Kidney glomerular epithelial cell (primary cell): ENCODE results near the gene KRT8.
A peak's percentile ranks its signal among the peaks of the same experiment; 100 is the strongest.
"Not testable (repeated sequence)": the region's sequence is repeated elsewhere in the genome, so short reads cannot be mapped to it uniquely, and the experiment has no call there.

Experiments
- DNase-seq: peaks from one replicate; lab custom pipeline; 2025; lab: John Stamatoyannopoulos, UW

KRT8 gene

DNA sequence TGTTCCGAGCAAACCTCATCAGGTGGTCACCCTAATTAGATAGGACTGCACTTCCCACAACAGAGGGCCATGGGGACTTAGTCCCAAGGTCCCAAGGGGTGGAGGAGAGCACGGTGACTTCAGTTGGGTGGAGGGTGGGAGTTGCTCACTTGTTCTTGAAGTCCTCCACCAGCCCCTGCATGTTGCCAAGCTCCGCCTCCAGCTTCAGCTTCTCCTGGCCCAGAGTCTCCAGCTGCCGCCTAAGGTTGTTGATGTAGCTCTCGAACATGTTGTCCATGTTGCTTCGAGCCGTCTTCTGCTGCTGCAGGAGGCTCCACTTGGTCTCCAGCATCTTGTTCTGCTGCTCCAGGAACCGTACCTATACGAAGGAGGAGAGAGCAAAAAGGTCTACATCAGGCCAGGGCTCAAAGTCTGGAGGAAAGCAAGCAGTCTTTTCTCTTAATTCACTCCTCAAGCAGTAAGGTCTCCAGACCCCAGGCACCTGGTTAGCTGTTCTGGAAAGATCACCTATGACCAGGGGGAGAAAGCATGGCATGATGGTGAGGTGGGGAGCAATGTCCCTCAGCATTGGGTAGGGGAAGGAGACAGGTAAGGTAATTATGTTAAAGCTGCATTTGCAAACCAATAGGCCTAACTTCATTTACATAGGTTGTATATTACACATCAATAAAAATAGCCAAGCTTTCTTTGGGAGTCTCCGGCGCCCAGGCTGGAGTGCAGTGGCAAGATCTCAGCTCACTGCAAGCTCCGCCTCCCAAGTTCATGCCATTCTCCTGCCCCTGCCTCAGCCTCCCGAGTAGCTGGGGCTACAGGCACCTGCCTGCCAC, 2.9 kb downstream of the KRT8 start:
- no peak for DNase-seq

GRCh38 chr12:52900896-52901714, 3.8 kb downstream of the KRT8 start:
- no peak for DNase-seq

DNA sequence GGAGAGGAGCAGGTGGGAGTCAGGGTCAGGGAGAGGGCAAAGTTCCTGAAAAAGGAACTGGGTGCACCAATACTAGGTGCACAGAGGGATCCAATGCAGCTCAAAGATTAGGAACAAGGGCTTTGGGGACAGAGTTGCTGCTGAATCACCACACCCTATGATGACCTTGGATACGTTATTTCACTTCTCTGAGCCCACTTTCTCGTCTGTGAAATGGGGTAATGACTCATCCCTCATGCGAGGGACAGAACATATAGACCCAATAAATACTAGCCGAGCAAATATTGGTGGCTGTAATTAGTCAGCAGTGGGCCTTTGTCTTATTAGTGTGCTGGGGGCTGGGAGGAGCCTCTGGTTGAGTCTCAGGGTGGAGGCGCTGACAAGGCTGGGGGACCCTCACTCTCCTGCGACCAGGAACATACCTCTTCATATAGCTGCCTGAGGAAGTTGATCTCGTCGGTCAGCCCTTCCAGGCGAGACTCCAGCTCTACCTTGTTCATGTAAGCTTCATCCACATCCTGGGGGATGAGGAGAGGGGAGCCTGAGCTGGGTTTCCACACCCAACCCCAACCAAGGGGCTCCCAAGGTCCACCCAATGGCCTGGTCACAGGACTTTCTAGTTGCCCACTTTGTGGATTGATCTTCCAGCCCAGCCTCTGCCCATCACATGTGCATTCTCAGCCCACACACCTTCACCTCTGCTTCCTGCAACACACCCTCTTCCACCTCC, 4.5 kb downstream of the KRT8 start:
- DNase-seq, result no peak

DNA sequence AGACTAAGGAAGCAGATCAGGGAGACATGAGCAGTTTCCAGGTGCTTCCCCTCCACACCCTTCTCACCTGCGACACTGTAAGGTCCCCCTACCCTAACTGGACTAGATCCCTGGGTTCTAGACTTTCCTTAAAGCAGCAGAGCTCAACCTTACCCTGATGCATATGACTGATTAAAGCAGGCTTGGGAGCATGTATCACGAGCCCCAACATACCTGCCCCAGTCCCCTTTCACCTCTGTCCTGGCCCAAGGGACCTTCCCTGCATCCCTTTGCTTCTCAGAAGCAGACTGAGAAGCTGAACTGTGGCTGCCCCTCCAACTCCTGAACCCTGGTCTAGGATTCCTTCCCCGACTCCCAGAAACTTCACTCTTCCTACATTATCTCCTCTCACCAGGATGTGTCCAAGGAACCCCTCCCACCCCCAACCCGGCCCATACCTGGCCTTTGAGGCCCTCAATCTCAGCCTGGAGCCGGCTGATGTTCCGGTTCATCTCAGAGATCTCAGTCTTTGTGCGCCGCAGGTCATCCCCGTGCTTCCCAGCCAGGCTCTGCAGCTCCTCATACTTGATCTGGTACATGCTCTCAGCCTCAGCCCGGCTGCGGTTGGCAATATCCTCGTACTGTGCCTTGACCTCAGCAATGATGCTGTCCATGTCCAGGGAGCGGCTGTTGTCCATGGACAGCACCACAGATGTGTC, 5.4 kb downstream of the KRT8 start:
- DNase-seq, result no peak

DNA sequence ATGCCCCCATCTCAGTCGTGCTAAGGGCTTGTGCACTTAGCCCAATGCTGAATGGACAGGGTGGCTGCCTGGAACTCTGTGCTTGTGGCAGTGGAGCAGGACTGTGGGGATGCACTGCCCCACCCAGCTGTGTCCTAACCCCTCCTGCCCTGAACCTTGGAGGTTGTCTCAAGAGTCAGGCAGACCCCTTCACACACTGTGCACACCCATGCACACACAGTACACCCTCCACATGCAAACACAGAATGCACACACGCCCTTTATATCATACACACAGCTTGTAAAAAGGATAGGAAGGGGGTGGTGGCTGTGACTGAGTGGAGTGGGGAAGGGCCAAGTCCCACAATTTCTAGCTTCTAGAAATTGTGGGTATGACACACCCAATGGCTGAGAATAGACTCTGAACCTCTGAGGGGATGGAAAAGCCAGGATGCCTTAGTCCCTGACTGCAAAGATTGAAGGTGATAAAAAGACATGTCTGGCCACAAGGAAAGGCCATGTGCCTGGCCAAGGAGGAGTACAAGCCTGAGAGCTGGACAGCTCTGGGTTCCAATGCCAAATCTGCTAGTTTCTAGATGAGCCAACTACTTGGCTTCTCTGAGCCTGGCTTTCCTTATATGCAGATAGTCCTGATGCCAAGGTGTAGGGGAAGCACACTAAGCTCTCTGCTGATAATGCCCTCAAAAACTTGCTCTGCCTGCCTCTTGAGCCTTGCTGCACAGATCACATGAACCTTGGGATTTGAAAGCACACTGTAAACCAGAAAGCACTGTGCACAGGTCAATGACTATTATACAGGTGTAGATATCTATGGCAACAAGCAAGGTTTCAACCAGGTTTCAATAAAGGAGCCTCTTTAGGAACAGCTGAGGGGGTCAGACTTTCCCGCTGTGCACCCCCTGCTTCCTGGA, 8.4 kb downstream of the KRT8 start:
- no peak for DNase-seq

GRCh38 chr12:52895726-52896189, 9.1 kb downstream of the KRT8 start:
- DNase-seq, result no peak

GRCh38 chr12:52892974-52893373, 11.9 kb downstream of the KRT8 start:
- DNase-seq, result no peak

DNA sequence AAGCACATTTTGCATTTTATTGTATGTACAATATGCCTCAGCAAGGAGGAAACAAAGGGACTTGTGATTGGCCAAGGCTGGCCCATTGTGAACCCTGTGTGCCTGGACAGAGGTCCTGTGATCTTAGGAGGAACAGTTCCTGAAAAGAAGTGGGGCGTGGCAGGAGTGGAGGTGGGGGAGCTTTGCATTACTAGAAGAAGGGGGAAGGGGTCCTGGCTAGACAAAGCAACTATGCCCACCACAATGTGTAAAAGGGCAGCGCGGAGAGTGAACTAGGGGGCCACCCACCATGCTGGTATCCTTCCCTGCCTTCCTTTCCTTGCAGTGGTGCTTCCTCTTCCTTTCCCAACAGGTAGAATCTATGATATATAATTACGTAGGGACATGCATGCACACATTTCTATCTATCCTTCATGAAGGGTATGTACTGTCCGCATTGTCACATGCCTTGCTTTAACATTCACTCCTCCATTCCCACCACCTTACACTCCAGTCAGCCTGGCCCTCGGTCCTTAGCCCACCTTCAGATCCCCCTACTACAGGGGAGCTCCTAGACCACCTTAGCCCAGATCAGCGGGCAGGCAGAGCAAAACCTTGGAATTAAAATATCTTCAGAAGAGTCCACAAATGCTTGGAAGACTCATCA, 12.5 kb downstream of the KRT8 start:
- no peak for DNase-seq

- no peak for DNase-seq
These were observed 13.8 kb downstream of the KRT8 start for GRCh38 chr12:52891044-52891443.

DNA sequence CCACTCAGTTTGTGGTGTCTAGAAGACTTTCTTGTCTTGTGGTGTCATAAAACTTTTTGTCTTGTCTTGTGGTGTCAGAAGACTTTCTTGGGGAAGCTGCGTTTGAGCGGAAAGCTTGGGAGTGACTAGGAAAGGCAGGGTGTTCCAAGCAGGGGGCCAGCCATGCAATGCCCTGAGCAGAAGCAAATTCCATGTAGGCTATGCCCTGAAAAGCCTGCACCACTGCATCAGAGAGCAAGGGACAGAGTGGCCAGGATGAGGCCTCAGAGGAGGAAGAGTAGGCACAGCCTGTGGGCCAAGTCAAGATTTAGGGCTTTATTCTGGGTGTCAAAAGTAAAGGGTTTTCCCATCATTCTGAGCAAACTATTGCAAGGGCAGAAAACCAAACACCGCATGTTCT, 14.5 kb downstream of the KRT8 start:
- no peak for DNase-seq

GRCh38 chr12:52884526-52885293, 20.2 kb downstream of the KRT8 start:
- peak; percentile 14 for DNase-seq

DNA sequence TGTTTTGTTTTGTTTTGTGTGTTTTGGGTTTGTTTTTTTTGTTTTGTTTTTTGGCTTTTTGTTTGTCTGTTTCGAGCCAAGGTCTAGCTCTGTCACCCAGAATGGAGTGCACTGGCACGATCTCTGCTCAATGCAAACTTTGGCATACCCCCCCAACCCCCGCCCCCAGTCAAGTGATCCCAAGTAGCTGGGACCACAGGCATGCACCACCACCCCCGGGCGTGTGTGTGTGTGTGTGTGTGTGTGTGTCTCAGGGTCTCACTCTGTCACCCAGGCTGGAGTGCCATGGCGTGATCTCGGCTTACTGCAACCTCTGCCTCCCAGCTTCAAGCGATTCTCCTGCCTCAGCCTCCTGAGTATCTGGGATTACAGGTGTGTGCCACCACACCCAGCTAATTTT, 24.4 kb downstream of the KRT8 start:
- DNase-seq, result not testable (repeated sequence)

DNA sequence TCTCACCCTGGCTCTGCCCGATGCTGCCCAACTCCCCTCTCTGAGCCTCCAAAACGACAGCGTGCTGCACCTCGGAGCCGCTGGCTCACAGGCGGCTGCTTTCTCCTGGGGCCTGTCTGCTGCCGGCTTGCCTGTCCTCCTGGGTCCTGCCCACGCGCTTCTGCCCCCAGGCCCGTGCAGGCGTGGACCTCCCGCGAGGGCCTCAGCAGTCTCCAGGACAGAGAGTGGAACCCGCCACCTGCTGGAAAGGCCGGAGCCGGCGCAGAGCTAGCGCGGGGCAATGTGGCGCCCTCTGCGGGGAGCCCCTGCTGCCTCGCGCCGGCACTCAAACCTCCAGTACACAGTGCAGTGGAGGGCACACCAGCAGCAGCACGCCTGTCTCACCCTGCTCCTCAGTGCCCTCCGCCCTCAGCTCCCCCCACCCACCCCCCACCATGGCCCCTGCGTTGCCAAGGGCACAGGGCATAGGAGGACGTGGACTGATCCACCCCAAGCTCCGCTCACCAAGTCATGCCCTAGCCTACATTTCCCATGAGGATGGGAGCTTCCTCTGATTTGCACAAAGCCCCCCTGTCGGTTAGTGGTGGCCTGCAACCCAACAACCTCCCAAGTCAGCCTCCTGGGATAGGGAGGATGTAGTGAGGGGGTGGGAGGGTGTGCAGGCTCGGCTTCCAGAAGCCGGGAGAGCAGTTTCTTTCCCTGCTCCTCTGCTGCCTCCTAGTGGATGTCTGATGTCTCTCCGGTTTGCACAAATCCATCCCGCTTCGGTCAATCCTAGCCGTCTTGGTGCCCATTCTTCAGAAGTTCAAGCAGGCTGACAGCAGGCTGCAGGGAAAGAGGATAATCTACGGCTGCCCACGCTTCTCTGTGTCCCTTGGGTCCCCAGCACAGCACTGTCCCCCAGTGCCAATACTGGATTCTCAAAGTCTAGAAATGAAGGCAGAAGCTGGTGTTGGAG, 25.2 kb downstream of the KRT8 start:
- peak; percentile 80 for DNase-seq

GRCh38 chr12:52878507-52879393, 26.1 kb downstream of the KRT8 start:
- DNase-seq, result no peak

GRCh38 chr12:52877242-52877641, 27.6 kb downstream of the KRT8 start:
- no peak for DNase-seq

DNA sequence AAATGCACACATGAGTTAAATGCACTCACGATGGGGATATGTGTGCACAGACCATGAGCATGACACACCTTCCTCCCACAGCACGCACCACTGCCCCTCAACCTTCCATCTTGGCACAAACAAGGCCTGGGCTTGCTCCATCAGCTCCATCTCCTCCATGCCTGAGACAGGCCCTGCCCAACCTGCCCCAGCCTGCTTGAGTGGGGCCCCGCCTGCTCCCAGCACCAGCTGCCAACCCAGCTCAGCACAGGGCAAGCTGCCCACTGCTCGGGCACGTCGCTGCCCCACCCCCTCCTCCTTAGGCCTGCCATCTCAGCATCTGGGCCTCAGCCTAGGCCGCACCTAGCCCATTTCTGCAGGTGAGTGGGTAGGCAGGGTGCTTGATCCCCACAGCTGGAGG, 28.5 kb downstream of the KRT8 start:
- peak; percentile 82 for DNase-seq
